GM12878 (cell line): Measurements from ENCODE around the gene GRIK3.

Experiments used
- EP300 ChIP-seq, 2 experiments: fragments of 150-350 bp in 1 of 2; IDR thresholded peaks; 2 replicates each; pipeline ENCODE4 v1.6.1; 2011 to 2012; ENCODE audit warnings: low read depth in 2 of 2, low read length in 2 of 2, borderline replicate concordance in 1 of 2, improper control_type of control experiment in 1 of 2, inconsistent platforms in 1 of 2; ENCODE audit not compliant: control insufficient read depth in 1 of 2
- EZH2 ChIP-seq: IDR thresholded peaks from 2 replicates; pipeline ENCODE4 v1.6.1; 2012; ENCODE audit warnings: low read depth, mild to moderate bottlenecking, control low read depth, inconsistent platforms, low read length, borderline replicate concordance; ENCODE audit not compliant: control insufficient read depth
- FOXM1 ChIP-seq: IDR thresholded peaks from 2 replicates; pipeline ENCODE4 v1.6.1; 2012; ENCODE audit warnings: low read depth, mild to moderate bottlenecking, inconsistent platforms, low read length, moderate library complexity
- MYC ChIP-seq: IDR thresholded peaks from 2 replicates; pipeline ENCODE4 v1.6.1; 2011; ENCODE audit warnings: mild to moderate bottlenecking, low read length, moderate library complexity, inconsistent platforms; ENCODE audit not compliant: insufficient read depth, insufficient replicate concordance, insufficient read length, severe bottlenecking
- NR2C2 ChIP-seq: IDR thresholded peaks from 2 replicates; pipeline ENCODE4 v1.6.1; 2011; ENCODE audit warnings: borderline replicate concordance, low read depth; ENCODE audit not compliant: control insufficient read depth, insufficient read length
- POLR2A ChIP-seq: IDR thresholded peaks from 2 replicates; pipeline ENCODE4 v1.6.1; 2011; ENCODE audit warnings: low read depth, mild to moderate bottlenecking, low read length
- SMAD1 ChIP-seq: fragments of 450-650 bp; IDR thresholded peaks from 2 replicates; pipeline ENCODE4 v1.6.1; 2018; ENCODE audit warnings: mild to moderate bottlenecking, low read depth; ENCODE audit not compliant: partially characterized antibody
- SP1 ChIP-seq: IDR thresholded peaks from one replicate; pipeline ENCODE4 v1.6.1; 2011; ENCODE audit warnings: low read depth, low read length
- SRF ChIP-seq, 2 experiments: IDR thresholded peaks; 2 replicates each; pipeline ENCODE4 v1.6.1; 2011; ENCODE audit warnings: low read depth in 2 of 2, low read length in 2 of 2, mild to moderate bottlenecking in 1 of 2, moderate library complexity in 1 of 2
- YY1 ChIP-seq: IDR thresholded peaks from 2 replicates; pipeline ENCODE4 v1.6.1; 2011; ENCODE audit warnings: low read depth, mild to moderate bottlenecking, low read length
- TF ChIP-seq, protein P1 (sequence below), 3 experiments: IDR thresholded peaks in 2 of 3; conservative IDR thresholded peaks in 1 of 3; 2 replicates each; pipeline ENCODE4 v1.5.1; 2011; ENCODE audit warnings: low read depth in 3 of 3, low read length in 3 of 3, mild to moderate bottlenecking in 3 of 3, control low read depth in 2 of 3, moderate library complexity in 2 of 3, inconsistent platforms in 1 of 3, mixed read lengths in 1 of 3; ENCODE audit not compliant: control insufficient read depth in 2 of 3, insufficient read depth in 1 of 3; ENCODE audit errors: extremely low read depth in 1 of 3
- TF ChIP-seq, protein P2 (sequence below): fragments of 450-650 bp; IDR thresholded peaks from 2 replicates; pipeline ENCODE4 v1.6.1; 2017; ENCODE audit warnings: mild to moderate bottlenecking, low read depth, inconsistent platforms; ENCODE audit not compliant: poor library complexity, severe bottlenecking
- TF ChIP-seq, protein P3 (sequence below): IDR thresholded peaks from 2 replicates; pipeline ENCODE4 v1.6.1; 2012; ENCODE audit warnings: low read depth, low read length, improper control_type of control experiment
- TF ChIP-seq, protein P4 (sequence below): fragments of 450-650 bp; formaldehyde crosslinking; IDR thresholded peaks from 2 replicates; pipeline ENCODE4 v1.5.0; 2022; ENCODE audit warnings: mild to moderate bottlenecking, missing genetic modification characterization

DNA sequence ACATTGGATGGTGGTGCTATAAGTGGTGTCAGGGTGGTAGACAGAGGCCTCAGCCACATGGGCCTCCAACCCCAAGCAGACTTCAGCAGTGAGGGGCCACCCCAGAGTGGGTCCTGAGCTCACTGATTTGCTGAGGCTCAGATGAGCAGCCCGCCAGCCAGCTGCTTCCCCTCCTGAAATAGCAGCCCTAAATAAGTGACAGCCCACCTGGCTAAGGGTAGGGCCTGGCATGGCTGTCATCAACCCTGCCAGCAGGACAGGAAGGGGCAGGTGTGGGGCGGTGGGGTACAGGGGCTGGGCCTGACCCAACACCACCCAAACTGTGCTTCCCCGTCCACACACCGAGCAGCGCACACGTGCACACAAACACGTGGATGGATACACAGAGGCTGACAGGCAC is 79.3 kb downstream of the GRIK3 start:
- TF ChIP-seq, protein P1, sequence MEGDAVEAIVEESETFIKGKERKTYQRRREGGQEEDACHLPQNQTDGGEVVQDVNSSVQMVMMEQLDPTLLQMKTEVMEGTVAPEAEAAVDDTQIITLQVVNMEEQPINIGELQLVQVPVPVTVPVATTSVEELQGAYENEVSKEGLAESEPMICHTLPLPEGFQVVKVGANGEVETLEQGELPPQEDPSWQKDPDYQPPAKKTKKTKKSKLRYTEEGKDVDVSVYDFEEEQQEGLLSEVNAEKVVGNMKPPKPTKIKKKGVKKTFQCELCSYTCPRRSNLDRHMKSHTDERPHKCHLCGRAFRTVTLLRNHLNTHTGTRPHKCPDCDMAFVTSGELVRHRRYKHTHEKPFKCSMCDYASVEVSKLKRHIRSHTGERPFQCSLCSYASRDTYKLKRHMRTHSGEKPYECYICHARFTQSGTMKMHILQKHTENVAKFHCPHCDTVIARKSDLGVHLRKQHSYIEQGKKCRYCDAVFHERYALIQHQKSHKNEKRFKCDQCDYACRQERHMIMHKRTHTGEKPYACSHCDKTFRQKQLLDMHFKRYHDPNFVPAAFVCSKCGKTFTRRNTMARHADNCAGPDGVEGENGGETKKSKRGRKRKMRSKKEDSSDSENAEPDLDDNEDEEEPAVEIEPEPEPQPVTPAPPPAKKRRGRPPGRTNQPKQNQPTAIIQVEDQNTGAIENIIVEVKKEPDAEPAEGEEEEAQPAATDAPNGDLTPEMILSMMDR (IDR thresholded peaks at IDR 0.05 in 2 of 3, conservative IDR thresholded peaks at IDR 0.05 in 1 of 3; ENCODE audit: control insufficient read depth in 2 of 3, extremely low read depth in 1 of 3, insufficient read depth in 1 of 3, low read depth in 3 of 3, low read length in 3 of 3), result no peak
- TF ChIP-seq EP300 (IDR thresholded peaks at IDR 0.05; ENCODE audit: borderline replicate concordance in 1 of 2, control insufficient read depth in 1 of 2, low read depth in 2 of 2, low read length in 2 of 2), result no peak
- TF ChIP-seq, protein P2, sequence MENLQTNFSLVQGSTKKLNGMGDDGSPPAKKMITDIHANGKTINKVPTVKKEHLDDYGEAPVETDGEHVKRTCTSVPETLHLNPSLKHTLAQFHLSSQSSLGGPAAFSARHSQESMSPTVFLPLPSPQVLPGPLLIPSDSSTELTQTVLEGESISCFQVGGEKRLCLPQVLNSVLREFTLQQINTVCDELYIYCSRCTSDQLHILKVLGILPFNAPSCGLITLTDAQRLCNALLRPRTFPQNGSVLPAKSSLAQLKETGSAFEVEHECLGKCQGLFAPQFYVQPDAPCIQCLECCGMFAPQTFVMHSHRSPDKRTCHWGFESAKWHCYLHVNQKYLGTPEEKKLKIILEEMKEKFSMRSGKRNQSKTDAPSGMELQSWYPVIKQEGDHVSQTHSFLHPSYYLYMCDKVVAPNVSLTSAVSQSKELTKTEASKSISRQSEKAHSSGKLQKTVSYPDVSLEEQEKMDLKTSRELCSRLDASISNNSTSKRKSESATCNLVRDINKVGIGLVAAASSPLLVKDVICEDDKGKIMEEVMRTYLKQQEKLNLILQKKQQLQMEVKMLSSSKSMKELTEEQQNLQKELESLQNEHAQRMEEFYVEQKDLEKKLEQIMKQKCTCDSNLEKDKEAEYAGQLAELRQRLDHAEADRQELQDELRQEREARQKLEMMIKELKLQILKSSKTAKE, result no peak
- TF ChIP-seq FOXM1, result no peak
- no peak for TF ChIP-seq EZH2
- no peak for TF ChIP-seq POLR2A
- TF ChIP-seq, protein P3, sequence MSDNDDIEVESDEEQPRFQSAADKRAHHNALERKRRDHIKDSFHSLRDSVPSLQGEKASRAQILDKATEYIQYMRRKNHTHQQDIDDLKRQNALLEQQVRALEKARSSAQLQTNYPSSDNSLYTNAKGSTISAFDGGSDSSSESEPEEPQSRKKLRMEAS, result no peak
- TF ChIP-seq SRF (IDR thresholded peaks at IDR 0.05; ENCODE audit: low read depth in 2 of 2, low read length in 2 of 2), result no peak
- TF ChIP-seq MYC, result no peak
- TF ChIP-seq SMAD1, result no peak
- TF ChIP-seq, protein P4, sequence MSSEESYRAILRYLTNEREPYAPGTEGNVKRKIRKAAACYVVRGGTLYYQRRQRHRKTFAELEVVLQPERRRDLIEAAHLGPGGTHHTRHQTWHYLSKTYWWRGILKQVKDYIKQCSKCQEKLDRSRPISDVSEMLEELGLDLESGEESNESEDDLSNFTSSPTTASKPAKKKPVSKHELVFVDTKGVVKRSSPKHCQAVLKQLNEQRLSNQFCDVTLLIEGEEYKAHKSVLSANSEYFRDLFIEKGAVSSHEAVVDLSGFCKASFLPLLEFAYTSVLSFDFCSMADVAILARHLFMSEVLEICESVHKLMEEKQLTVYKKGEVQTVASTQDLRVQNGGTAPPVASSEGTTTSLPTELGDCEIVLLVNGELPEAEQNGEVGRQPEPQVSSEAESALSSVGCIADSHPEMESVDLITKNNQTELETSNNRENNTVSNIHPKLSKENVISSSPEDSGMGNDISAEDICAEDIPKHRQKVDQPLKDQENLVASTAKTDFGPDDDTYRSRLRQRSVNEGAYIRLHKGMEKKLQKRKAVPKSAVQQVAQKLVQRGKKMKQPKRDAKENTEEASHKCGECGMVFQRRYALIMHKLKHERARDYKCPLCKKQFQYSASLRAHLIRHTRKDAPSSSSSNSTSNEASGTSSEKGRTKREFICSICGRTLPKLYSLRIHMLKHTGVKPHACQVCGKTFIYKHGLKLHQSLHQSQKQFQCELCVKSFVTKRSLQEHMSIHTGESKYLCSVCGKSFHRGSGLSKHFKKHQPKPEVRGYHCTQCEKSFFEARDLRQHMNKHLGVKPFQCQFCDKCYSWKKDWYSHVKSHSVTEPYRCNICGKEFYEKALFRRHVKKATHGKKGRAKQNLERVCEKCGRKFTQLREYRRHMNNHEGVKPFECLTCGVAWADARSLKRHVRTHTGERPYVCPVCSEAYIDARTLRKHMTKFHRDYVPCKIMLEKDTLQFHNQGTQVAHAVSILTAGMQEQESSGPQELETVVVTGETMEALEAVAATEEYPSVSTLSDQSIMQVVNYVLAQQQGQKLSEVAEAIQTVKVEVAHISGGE (CRISPR knock-in tag), result no peak
- TF ChIP-seq YY1, result no peak
- no peak for TF ChIP-seq SP1
- TF ChIP-seq NR2C2, result no peak
